ENCODE data around the gene PIK3R5.

DNA sequence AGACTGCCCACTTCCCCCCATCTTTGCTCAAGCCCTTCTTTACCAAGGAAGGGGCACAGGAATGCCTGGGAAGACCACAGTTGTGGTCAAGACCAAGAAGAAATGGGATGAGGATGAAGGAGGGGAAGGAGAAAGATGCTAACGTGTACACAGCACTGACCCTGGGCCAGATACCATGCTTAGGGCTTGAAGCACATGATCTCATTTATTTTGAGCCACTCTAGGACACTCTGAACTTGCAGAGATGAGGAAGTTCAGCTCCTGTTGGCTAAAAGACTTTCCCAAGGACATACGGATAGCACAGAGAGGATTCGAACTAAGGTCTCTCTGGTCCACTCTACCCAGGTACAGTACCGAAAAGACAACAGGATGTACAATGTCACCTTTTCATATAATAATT, 42.6 kb downstream of the PIK3R5 start:
- no peak for TF ChIP-seq GATA2 (IDR thresholded peaks at IDR 0.05; ENCODE audit: low read depth, low read length)
- no peak for TF ChIP-seq GATA3 (IDR thresholded peaks at IDR 0.05; ENCODE audit: low read depth, low read length)

Measured in SH-SY5Y (cell line).